Mesendoderm (in vitro differentiated cells): ENCODE results near the gene ABCC8.

Source experiments
- DNase-seq: peaks from one replicate; pipeline ENCODE4 v3.0.0; 2013
- H2AK5ac ChIP-seq: 2 replicates; pipeline ENCODE4 v1.6.1; 2013; ENCODE audit warnings: low read length, inconsistent platforms
- H2BK120ac ChIP-seq: 2 replicates; pipeline ENCODE4 v1.6.1; 2013; ENCODE audit warnings: low read depth, mild to moderate bottlenecking, low read length, moderate library complexity, mixed read lengths
- H2BK15ac ChIP-seq: replicated peaks from 2 replicates; pipeline ENCODE4 v1.6.1; 2013; ENCODE audit warnings: low read depth, mild to moderate bottlenecking, moderate library complexity
- H2BK5ac ChIP-seq: 2 replicates; pipeline ENCODE4 v1.6.1; 2013; ENCODE audit warnings: low read length, inconsistent platforms
- H3K18ac ChIP-seq: 2 replicates; pipeline ENCODE4 v1.6.1; 2013; ENCODE audit warnings: mild to moderate bottlenecking, low read length, mixed read lengths
- H3K23ac ChIP-seq: one replicate; pipeline ENCODE4 v1.6.1; 2013; ENCODE audit warnings: low read length
- H3K27ac ChIP-seq: 2 replicates; pipeline ENCODE4 v1.5.1; 2013; ENCODE audit warnings: low read depth, mild to moderate bottlenecking, inconsistent platforms, low read length, moderate library complexity
- H3K27me3 ChIP-seq: 2 replicates; pipeline ENCODE4 v1.6.1; 2013; ENCODE audit warnings: low read length, control low read depth, mild to moderate bottlenecking, inconsistent platforms; ENCODE audit not compliant: insufficient read depth, poor library complexity
- H3K36me3 ChIP-seq: 2 replicates; pipeline ENCODE4 v1.6.1; 2013; ENCODE audit warnings: low read length, inconsistent platforms; ENCODE audit not compliant: control insufficient read depth, insufficient read depth
- H3K4ac ChIP-seq: one replicate; pipeline ENCODE4 v1.6.1; 2013; ENCODE audit warnings: low read depth, mild to moderate bottlenecking, low read length, moderate library complexity
- H3K4me1 ChIP-seq: 2 replicates; pipeline ENCODE4 v1.6.1; 2013; ENCODE audit warnings: low read depth, low read length, inconsistent platforms; ENCODE audit not compliant: control insufficient read depth
- H3K4me2 ChIP-seq: 2 replicates; pipeline ENCODE4 v1.6.1; 2013; ENCODE audit warnings: low read length
- H3K4me3 ChIP-seq: 2 replicates; pipeline ENCODE4 v1.5.1; 2013; ENCODE audit warnings: mild to moderate bottlenecking, low read length
- H3K56ac ChIP-seq: one replicate; pipeline ENCODE4 v1.6.1; 2013; ENCODE audit warnings: low read length
- H3K79me1 ChIP-seq: 2 replicates; pipeline ENCODE4 v1.6.1; 2013; ENCODE audit warnings: low read length, inconsistent platforms
- H3K79me2 ChIP-seq: 2 replicates; pipeline ENCODE4 v1.6.1; 2013; ENCODE audit warnings: mild to moderate bottlenecking, low read length; ENCODE audit not compliant: control insufficient read depth, insufficient read depth
- H3K9ac ChIP-seq: 2 replicates; pipeline ENCODE4 v1.6.1; 2013; ENCODE audit warnings: low read length, inconsistent platforms
- H4K5ac ChIP-seq: one replicate; pipeline ENCODE4 v1.6.1; 2013; ENCODE audit warnings: low read length
- H4K8ac ChIP-seq: one replicate; pipeline ENCODE4 v1.6.1; 2013; ENCODE audit warnings: low read depth, mild to moderate bottlenecking, control low read depth, low read length, moderate library complexity
- WGBS: extraction: QIAGEN DNeasy Blood & Tissue Kit; methylation state at CpG from one replicate; pipeline ENCODE4 v1.1.7; 2013; ENCODE audit warnings: low lambda C conversion rate, missing lambda C conversion rate; ENCODE audit not compliant: insufficient coverage; ENCODE audit errors: extremely low coverage; 5-methylcytosine and 5-hydroxymethylcytosine counted together

The ABCC8 gene

DNA sequence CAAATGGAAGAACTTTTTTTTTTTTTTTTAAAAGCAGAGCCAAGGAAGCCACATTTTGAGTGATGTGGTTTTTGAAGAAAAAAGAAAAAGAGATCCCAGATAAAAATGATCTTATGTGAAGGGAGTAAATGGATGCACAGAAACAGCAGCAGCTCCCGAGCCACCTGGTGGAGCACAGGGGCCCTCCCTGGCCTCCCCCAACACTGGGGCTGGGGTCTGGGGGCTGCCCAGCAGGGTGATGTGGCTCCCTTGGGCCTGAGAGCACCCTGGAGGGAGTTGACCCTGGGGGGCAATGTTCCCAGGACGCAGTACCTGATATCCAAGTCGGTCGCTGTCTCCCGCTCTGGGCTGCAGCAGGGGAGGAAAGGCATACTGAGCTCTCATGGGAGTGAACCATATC lies 61.7 kb downstream of the ABCC8 start:
- Histone ChIP-seq H3K4me3 (no peak overlapping the region), H3K79me1 (no peaks in the 10 kb centered on the region), H3K9ac (no peak overlapping the region), H2AK5ac (no peak overlapping the region), H3K4me1 (no peaks in the 10 kb centered on the region), H3K27me3 (no peaks in the 10 kb centered on the region), H2BK15ac (no peak overlapping the region), H3K23ac (no peak overlapping the region), H3K79me2 (no peaks in the 10 kb centered on the region), H2BK120ac (no peak overlapping the region), H4K5ac (no peak overlapping the region), H4K8ac (no peak overlapping the region), H3K36me3 (no peaks in the 10 kb centered on the region), H3K18ac (no peak overlapping the region), H3K27ac (no peak overlapping the region), H2BK5ac (no peak overlapping the region), H3K4ac (no peak overlapping the region), H3K56ac (no peak overlapping the region), H3K4me2 (no peak overlapping the region)
- DNase-seq = no peak
- no CpG with 5 or more reads among the region's 5 CpGs for WGBS

- no peaks in the 10 kb centered on the region for H3K27me3 ChIP-seq
- no peak overlapping the region for H3K18ac ChIP-seq
- no peak overlapping the region for H4K8ac ChIP-seq
- H3K23ac ChIP-seq = no peak overlapping the region
- no peaks in the 10 kb centered on the region for H3K4me1 ChIP-seq
- no peak overlapping the region for H3K27ac ChIP-seq
- no peak overlapping the region for H2BK120ac ChIP-seq
- H3K9ac ChIP-seq = no peak overlapping the region
- DNase-seq = no peak
- H3K56ac ChIP-seq = no peak overlapping the region
- H3K36me3 ChIP-seq = no peaks in the 10 kb centered on the region
- H3K4ac ChIP-seq = no peak overlapping the region
- no peak overlapping the region for H3K4me2 ChIP-seq
- H2BK5ac ChIP-seq = no peak overlapping the region
- no peak overlapping the region for H3K4me3 ChIP-seq
- H4K5ac ChIP-seq = no peak overlapping the region
- no CpG with 5 or more reads among the region's 8 CpGs for WGBS
- no peak overlapping the region for H2BK15ac ChIP-seq
- no peak overlapping the region for H2AK5ac ChIP-seq
- no peaks in the 10 kb centered on the region for H3K79me1 ChIP-seq
- no peaks in the 10 kb centered on the region for H3K79me2 ChIP-seq
These were observed 62.3 kb downstream of the ABCC8 start for GRCh38 chr11:17414317-17414737.

DNA sequence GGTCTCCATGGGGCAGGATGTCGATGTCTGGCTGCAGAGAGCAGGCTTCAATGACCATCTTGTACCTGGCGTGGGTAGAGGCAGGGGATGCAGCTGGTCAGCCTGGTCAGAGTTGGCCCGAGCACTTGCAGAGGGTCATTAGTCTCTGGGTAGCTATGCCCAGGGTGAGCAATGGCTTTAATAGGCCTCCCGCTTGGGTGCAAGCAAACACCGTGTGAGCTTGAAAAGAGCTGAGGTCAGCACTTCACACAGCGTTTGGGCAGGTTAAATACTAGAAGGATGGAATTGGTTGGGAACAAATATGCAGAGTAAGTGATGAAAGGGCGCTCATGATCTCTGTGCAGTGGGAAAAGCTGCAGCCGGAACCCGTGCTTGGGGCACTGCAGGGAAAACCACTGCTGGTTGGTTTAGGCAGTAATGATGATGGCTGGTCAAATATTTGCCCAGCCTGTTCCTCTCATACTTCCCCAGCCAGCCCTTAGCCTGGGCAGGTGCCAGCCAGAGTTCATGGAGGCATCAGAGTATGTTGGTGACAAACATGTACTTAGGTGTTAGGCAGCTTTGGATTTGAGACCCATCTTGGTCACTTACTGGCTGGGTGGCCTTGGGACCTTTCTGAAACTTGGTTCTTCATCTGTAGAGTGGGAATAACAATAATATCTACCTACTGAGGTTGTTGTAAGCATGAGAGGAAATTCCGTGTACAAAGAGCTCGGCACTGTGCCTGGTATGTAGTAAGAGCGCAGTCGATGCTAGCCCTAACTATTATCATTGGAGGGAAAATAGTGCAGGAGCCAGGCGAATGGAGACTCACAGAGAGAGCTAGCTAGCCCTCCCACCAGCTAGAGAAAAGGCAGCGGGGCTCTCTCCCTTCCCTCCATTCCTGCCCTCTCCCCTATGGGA lies 63.0 kb downstream of the ABCC8 start:
- Histone ChIP-seq H3K4me1 (no peaks in the 10 kb centered on the region), H3K4me2 (no peak overlapping the region), H3K23ac (no peak overlapping the region), H2BK120ac (no peak overlapping the region), H3K9ac (no peak overlapping the region), H3K18ac (no peak overlapping the region), H2AK5ac (no peak overlapping the region), H3K27me3 (no peaks in the 10 kb centered on the region), H3K27ac (no peak overlapping the region), H2BK5ac (no peak overlapping the region), H3K4ac (no peak overlapping the region), H4K5ac (no peak overlapping the region), H3K36me3 (no peaks in the 10 kb centered on the region), H4K8ac (no peak overlapping the region), H3K79me1 (no peaks in the 10 kb centered on the region), H3K56ac (no peak overlapping the region), H3K4me3 (no peak overlapping the region), H3K79me2 (no peaks in the 10 kb centered on the region), H2BK15ac (no peak overlapping the region)
- no peak for DNase-seq
- no CpG with 5 or more reads among the region's 15 CpGs for WGBS

- Histone ChIP-seq H2BK5ac (no peak overlapping the region), H4K5ac (no peak overlapping the region), H3K9ac (no peak overlapping the region), H3K4me3 (no peak overlapping the region), H3K36me3 (no peaks in the 10 kb centered on the region), H3K4me2 (no peak overlapping the region), H3K27ac (no peak overlapping the region), H4K8ac (no peak overlapping the region), H3K23ac (no peak overlapping the region), H3K79me2 (no peaks in the 10 kb centered on the region), H3K4ac (no peak overlapping the region), H3K56ac (no peak overlapping the region), H2BK15ac (no peak overlapping the region), H2BK120ac (no peak overlapping the region), H3K4me1 (no peaks in the 10 kb centered on the region), H3K27me3 (no peaks in the 10 kb centered on the region), H3K18ac (no peak overlapping the region), H3K79me1 (no peaks in the 10 kb centered on the region), H2AK5ac (no peak overlapping the region)
- peak; percentile 27 for DNase-seq
- no CpG with 5 or more reads among the region's 9 CpGs for WGBS
These were observed 64.0 kb downstream of the ABCC8 start for GRCh38 chr11:17412488-17413180.

GRCh38 chr11:17411418-17411817 lies 65.2 kb downstream of the ABCC8 start:
- DNase-seq = no peak
- H3K79me1 ChIP-seq = no peaks in the 10 kb centered on the region
- no peak overlapping the region for H2BK120ac ChIP-seq
- no peak overlapping the region for H2BK5ac ChIP-seq
- no peaks in the 10 kb centered on the region for H3K79me2 ChIP-seq
- H3K4me2 ChIP-seq = no peak overlapping the region
- no peak overlapping the region for H2BK15ac ChIP-seq
- H3K4ac ChIP-seq = no peak overlapping the region
- no peak overlapping the region for H3K18ac ChIP-seq
- no peak overlapping the region for H4K5ac ChIP-seq
- no peak overlapping the region for H3K27ac ChIP-seq
- no peaks in the 10 kb centered on the region for H3K4me1 ChIP-seq
- no peak overlapping the region for H2AK5ac ChIP-seq
- WGBS = no CpG with 5 or more reads among the region's 6 CpGs
- no peak overlapping the region for H3K4me3 ChIP-seq
- H3K56ac ChIP-seq = no peak overlapping the region
- H3K9ac ChIP-seq = no peak overlapping the region
- H3K23ac ChIP-seq = no peak overlapping the region
- H3K36me3 ChIP-seq = no peaks in the 10 kb centered on the region
- no peak overlapping the region for H4K8ac ChIP-seq
- no peaks in the 10 kb centered on the region for H3K27me3 ChIP-seq
